IgD-negative memory B cell (primary cell): ENCODE results near the gene ELAPOR1. TPM values are rescaled to one million over a fixed set of nuclear protein-coding genes. Genes with fewer than 3 reads are reported as not detected.

Source experiments
- H3K27ac Mint-ChIP-seq, 3 donors: one replicate each; pipeline ENCODE4 v1.8.0; 2020 to 2022; ENCODE audit warnings: mild to moderate bottlenecking in 3 of 3, mixed read lengths in 3 of 3, moderate library complexity in 1 of 3
- H3K27me3 Mint-ChIP-seq: one replicate; pipeline ENCODE4 v1.8.0; 2021; ENCODE audit warnings: mixed read lengths
- H3K36me3 Mint-ChIP-seq: one replicate; pipeline ENCODE4 v1.8.0; 2020; ENCODE audit warnings: mild to moderate bottlenecking, mixed read lengths
- H3K4me1 Mint-ChIP-seq, 3 donors: one replicate each; pipeline ENCODE4 v1.8.0; 2020 to 2022; ENCODE audit warnings: mixed read lengths in 3 of 3, mild to moderate bottlenecking in 1 of 3
- H3K4me3 Mint-ChIP-seq, 4 donors: one replicate each; pipeline ENCODE4 v1.8.0; 2020 to 2022; ENCODE audit warnings: mild to moderate bottlenecking in 4 of 4, mixed read lengths in 4 of 4, moderate library complexity in 3 of 4
- H3K9me3 Mint-ChIP-seq, 3 donors: one replicate each; pipeline ENCODE4 v1.8.0; 2020 to 2021; ENCODE audit warnings: mixed read lengths in 3 of 3, mild to moderate bottlenecking in 1 of 3
- polyA plus RNA-seq: library from polyadenylated mRNA; unstranded; fragments of 300-500 nt; fragmentation: Illumina TruSeq; gene quantifications from one replicate; pipeline ENCODE4 v1.2.3, GENCODE V29; 2021

The ELAPOR1 gene
- polyA plus RNA-seq, 1 donor from 2014 or later, result 1.0 TPM

GRCh38 chr1:109112056-109112651 is 1.8 kb upstream of the ELAPOR1 start:
- H3K27ac Mint-ChIP-seq, result peak overlapping the region; percentile 91 to 98 (median 98)
- peaks cover 11 to 21% (median 13%) of the 10 kb centered on the region in 3 donors for H3K4me1 Mint-ChIP-seq
- H3K4me3 Mint-ChIP-seq, result peak overlapping the region; percentile 84 to 97 (median 89)
- H3K27me3 Mint-ChIP-seq, result peaks cover 31% of the 10 kb centered on the region
- H3K36me3 Mint-ChIP-seq, result peaks cover 2% of the 10 kb centered on the region
- H3K9me3 Mint-ChIP-seq, result peaks cover 0 to 3% (median 0%) of the 10 kb centered on the region in 3 donors

- Mint-ChIP-seq H3K27me3 (peaks cover 31% of the 10 kb centered on the region), H3K4me1 (peaks cover 11 to 21% (median 13%) of the 10 kb centered on the region in 3 donors), H3K36me3 (peaks cover 2% of the 10 kb centered on the region), H3K4me3 (peak overlapping the region; percentile 84 to 97 (median 89)), H3K9me3 (peaks cover 0 to 3% (median 0%) of the 10 kb centered on the region in 3 donors), H3K27ac (peak overlapping the region; percentile 91 to 98 (median 98))
Observed at GRCh38 chr1:109112652-109113285, 1.1 kb upstream of the ELAPOR1 start.

- H3K9me3 Mint-ChIP-seq, result peaks cover 0 to 3% (median 0%) of the 10 kb centered on the region in 3 donors
- peak overlapping the region in 1 of 3 donors; percentile 98 for H3K27ac Mint-ChIP-seq
- H3K4me3 Mint-ChIP-seq, result peak overlapping the region; percentile 12 to 97 (median 86)
- peaks cover 11 to 21% (median 13%) of the 10 kb centered on the region in 3 donors for H3K4me1 Mint-ChIP-seq
- H3K36me3 Mint-ChIP-seq, result peaks cover 3% of the 10 kb centered on the region
- peaks cover 33% of the 10 kb centered on the region for H3K27me3 Mint-ChIP-seq
Observed at GRCh38 chr1:109114342-109114674, 393 bp downstream of the ELAPOR1 start.

- Mint-ChIP-seq H3K36me3 (peaks cover 3% of the 10 kb centered on the region), H3K9me3 (peaks cover 0 to 3% (median 0%) of the 10 kb centered on the region in 3 donors), H3K27ac (no peak overlapping the region), H3K4me3 (peak overlapping the region in 1 of 4 donors; percentile 11), H3K4me1 (peaks cover 11 to 21% (median 13%) of the 10 kb centered on the region in 3 donors), H3K27me3 (peaks cover 32% of the 10 kb centered on the region)
Observed at GRCh38 chr1:109115685-109116084, 1.8 kb downstream of the ELAPOR1 start.

GRCh38 chr1:109116286-109116685 is 2.4 kb downstream of the ELAPOR1 start:
- H3K27ac Mint-ChIP-seq, result no peak overlapping the region
- peaks cover 30% of the 10 kb centered on the region for H3K27me3 Mint-ChIP-seq
- H3K4me1 Mint-ChIP-seq, result peaks cover 11 to 21% (median 13%) of the 10 kb centered on the region in 3 donors
- peaks cover 3% of the 10 kb centered on the region for H3K36me3 Mint-ChIP-seq
- H3K9me3 Mint-ChIP-seq, result peaks cover 0 to 3% (median 0%) of the 10 kb centered on the region in 3 donors
- peak overlapping the region in 1 of 4 donors; percentile 11 for H3K4me3 Mint-ChIP-seq

GRCh38 chr1:109118089-109118488 is 4.2 kb downstream of the ELAPOR1 start:
- no peak overlapping the region for H3K27ac Mint-ChIP-seq
- H3K9me3 Mint-ChIP-seq, result peaks cover 0 to 1% (median 0%) of the 10 kb centered on the region in 3 donors
- H3K4me1 Mint-ChIP-seq, result peaks cover 1 to 12% (median 5%) of the 10 kb centered on the region in 3 donors
- no peak overlapping the region for H3K4me3 Mint-ChIP-seq
- H3K36me3 Mint-ChIP-seq, result peaks cover 2% of the 10 kb centered on the region
- H3K27me3 Mint-ChIP-seq, result peaks cover 20% of the 10 kb centered on the region

GRCh38 chr1:109120356-109120755 is 6.4 kb downstream of the ELAPOR1 start:
- no peaks in the 10 kb centered on the region for H3K9me3 Mint-ChIP-seq

GRCh38 chr1:109131059-109131458 is 17.1 kb downstream of the ELAPOR1 start:
- Mint-ChIP-seq H3K36me3 (no peaks in the 10 kb centered on the region), H3K4me3 (no peak overlapping the region), H3K27me3 (no peaks in the 10 kb centered on the region), H3K4me1 (peaks cover 0 to 10% (median 3%) of the 10 kb centered on the region in 3 donors), H3K9me3 (no peaks in the 10 kb centered on the region), H3K27ac (no peak overlapping the region)

More at GRCh38 chr1:109120356-109120755, 6.4 kb downstream of the ELAPOR1 start:
- Mint-ChIP-seq H3K4me1 (no peaks in the 10 kb centered on the region), H3K27ac (no peak overlapping the region), H3K36me3 (peaks cover 2% of the 10 kb centered on the region), H3K4me3 (no peak overlapping the region), H3K27me3 (peaks cover 8% of the 10 kb centered on the region)

GRCh38 chr1:109131800-109132199 is 17.9 kb downstream of the ELAPOR1 start:
- peak overlapping the region in 1 of 3 donors; percentile 72 for H3K27ac Mint-ChIP-seq
- H3K27me3 Mint-ChIP-seq, result no peaks in the 10 kb centered on the region
- H3K9me3 Mint-ChIP-seq, result no peaks in the 10 kb centered on the region
- no peaks in the 10 kb centered on the region for H3K36me3 Mint-ChIP-seq
- no peak overlapping the region for H3K4me3 Mint-ChIP-seq
- peaks cover 0 to 10% (median 3%) of the 10 kb centered on the region in 3 donors for H3K4me1 Mint-ChIP-seq

GRCh38 chr1:109133002-109133706 is 19.2 kb downstream of the ELAPOR1 start:
- H3K27ac Mint-ChIP-seq, result no peak overlapping the region
- H3K36me3 Mint-ChIP-seq, result no peaks in the 10 kb centered on the region
- H3K4me3 Mint-ChIP-seq, result peak overlapping the region in 1 of 4 donors; percentile 3
- H3K9me3 Mint-ChIP-seq, result no peaks in the 10 kb centered on the region
- H3K4me1 Mint-ChIP-seq, result peaks cover 0 to 10% (median 3%) of the 10 kb centered on the region in 3 donors
- no peaks in the 10 kb centered on the region for H3K27me3 Mint-ChIP-seq

- Mint-ChIP-seq H3K4me3 (peak overlapping the region in 2 of 4 donors; percentile 3 to 39), H3K4me1 (peaks cover 0 to 10% (median 3%) of the 10 kb centered on the region in 3 donors)
Observed at GRCh38 chr1:109133815-109134214, 19.9 kb downstream of the ELAPOR1 start.

GRCh38 chr1:109134423-109134822 is 20.5 kb downstream of the ELAPOR1 start:
- Mint-ChIP-seq H3K27me3 (no peaks in the 10 kb centered on the region), H3K36me3 (no peaks in the 10 kb centered on the region), H3K9me3 (no peaks in the 10 kb centered on the region), H3K4me3 (no peak overlapping the region), H3K4me1 (peaks cover 0 to 10% (median 3%) of the 10 kb centered on the region in 3 donors), H3K27ac (no peak overlapping the region)

More at GRCh38 chr1:109133815-109134214, 19.9 kb downstream of the ELAPOR1 start:
- Mint-ChIP-seq H3K9me3 (no peaks in the 10 kb centered on the region), H3K27me3 (no peaks in the 10 kb centered on the region), H3K36me3 (no peaks in the 10 kb centered on the region), H3K27ac (no peak overlapping the region)

- Mint-ChIP-seq H3K9me3 (no peaks in the 10 kb centered on the region), H3K27me3 (no peaks in the 10 kb centered on the region), H3K4me3 (no peak overlapping the region), H3K27ac (no peak overlapping the region), H3K4me1 (peaks cover 0 to 10% (median 3%) of the 10 kb centered on the region in 3 donors), H3K36me3 (no peaks in the 10 kb centered on the region)
Observed at GRCh38 chr1:109135940-109136339, 22.0 kb downstream of the ELAPOR1 start.

- H3K36me3 Mint-ChIP-seq, result no peaks in the 10 kb centered on the region
- no peaks in the 10 kb centered on the region for H3K27me3 Mint-ChIP-seq
- H3K4me1 Mint-ChIP-seq, result peaks cover 0 to 10% (median 3%) of the 10 kb centered on the region in 3 donors
- H3K9me3 Mint-ChIP-seq, result no peaks in the 10 kb centered on the region
- no peak overlapping the region for H3K4me3 Mint-ChIP-seq
- H3K27ac Mint-ChIP-seq, result no peak overlapping the region
Observed at GRCh38 chr1:109136766-109137165, 22.9 kb downstream of the ELAPOR1 start.

GRCh38 chr1:109137958-109138357 is 24.0 kb downstream of the ELAPOR1 start:
- H3K4me3 Mint-ChIP-seq, result no peak overlapping the region
- H3K9me3 Mint-ChIP-seq, result no peaks in the 10 kb centered on the region
- H3K36me3 Mint-ChIP-seq, result no peaks in the 10 kb centered on the region
- H3K4me1 Mint-ChIP-seq, result peaks cover 0 to 10% (median 3%) of the 10 kb centered on the region in 3 donors
- no peak overlapping the region for H3K27ac Mint-ChIP-seq
- peaks cover 2% of the 10 kb centered on the region for H3K27me3 Mint-ChIP-seq
